Ovary (tissue), 3 donors: ENCODE results near the gene ACTN2.

ENCODE experiments used
- POLR2A ChIP-seq: fragments of 450-650 bp; IDR thresholded peaks from one replicate; pipeline ENCODE4 v1.6.1; 2017; ENCODE audit warnings: antibody characterized with exemption, mild to moderate bottlenecking, moderate library complexity
- TF ChIP-seq, protein P1 (sequence below), 3 donors: fragments of 450-650 bp in 2 of 3; fragments of 200-600 bp in 1 of 3; IDR thresholded peaks; one replicate each; pipeline versions ENCODE4 v1.5.1 to v1.8.0; 2016 to 2022; ENCODE audit warnings: antibody characterized with exemption in 3 of 3, mild to moderate bottlenecking in 1 of 3
- donor health status: DM: no; HTN: no; CAD: no.

DNA sequence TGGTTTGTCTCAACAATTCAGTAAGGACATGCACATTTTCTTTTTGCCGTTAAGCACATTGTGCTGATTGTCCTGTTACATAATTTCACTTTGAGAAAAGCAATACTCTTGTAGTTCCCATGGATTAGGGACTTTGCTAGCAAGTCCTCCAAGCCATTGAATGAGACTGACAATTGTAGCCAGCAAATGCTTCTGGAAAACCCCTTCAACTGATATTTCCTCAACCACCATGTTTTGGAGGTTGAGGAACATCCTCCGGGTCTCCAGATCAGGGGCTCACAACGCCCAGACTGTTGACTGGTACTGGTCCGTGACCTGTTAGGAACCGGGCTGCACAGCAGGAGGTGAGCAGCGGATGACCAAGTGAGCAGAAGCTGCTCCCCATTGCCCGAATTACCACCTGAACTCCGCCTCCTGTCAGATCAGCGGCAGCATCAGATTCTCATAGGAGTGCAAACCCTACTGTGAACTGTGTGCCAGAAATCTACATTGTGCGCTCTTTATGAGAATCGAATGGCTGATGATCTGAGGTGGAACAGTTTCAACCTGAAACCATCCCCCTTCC is 24.1 kb downstream of the ACTN2 start:
- TF ChIP-seq, protein P1, sequence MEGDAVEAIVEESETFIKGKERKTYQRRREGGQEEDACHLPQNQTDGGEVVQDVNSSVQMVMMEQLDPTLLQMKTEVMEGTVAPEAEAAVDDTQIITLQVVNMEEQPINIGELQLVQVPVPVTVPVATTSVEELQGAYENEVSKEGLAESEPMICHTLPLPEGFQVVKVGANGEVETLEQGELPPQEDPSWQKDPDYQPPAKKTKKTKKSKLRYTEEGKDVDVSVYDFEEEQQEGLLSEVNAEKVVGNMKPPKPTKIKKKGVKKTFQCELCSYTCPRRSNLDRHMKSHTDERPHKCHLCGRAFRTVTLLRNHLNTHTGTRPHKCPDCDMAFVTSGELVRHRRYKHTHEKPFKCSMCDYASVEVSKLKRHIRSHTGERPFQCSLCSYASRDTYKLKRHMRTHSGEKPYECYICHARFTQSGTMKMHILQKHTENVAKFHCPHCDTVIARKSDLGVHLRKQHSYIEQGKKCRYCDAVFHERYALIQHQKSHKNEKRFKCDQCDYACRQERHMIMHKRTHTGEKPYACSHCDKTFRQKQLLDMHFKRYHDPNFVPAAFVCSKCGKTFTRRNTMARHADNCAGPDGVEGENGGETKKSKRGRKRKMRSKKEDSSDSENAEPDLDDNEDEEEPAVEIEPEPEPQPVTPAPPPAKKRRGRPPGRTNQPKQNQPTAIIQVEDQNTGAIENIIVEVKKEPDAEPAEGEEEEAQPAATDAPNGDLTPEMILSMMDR (IDR thresholded peaks at IDR 0.05): no peak
- no peak for TF ChIP-seq POLR2A
